ENCODE results near the gene CYP26C1. TPM values are rescaled to one million over a fixed set of nuclear protein-coding genes. Genes with fewer than 3 reads are reported as not detected.

Gene CYP26C1
- total and polyA plus RNA-seq, 2 donors from 2014 or later = 0.09 to 0.35 TPM

GRCh38 chr10:93103953-93104352, 43.4 kb downstream of the CYP26C1 start:
- H3K9ac ChIP-seq (ENCODE audit: low read length in 3 of 3) = no peak overlapping the region
- no peak overlapping the region for H3K27ac ChIP-seq (ENCODE audit: low read depth in 2 of 2, low read length in 2 of 2)
- peaks cover 0 to 3% (median 0%) of the 10 kb centered on the region in 3 donors for H3K9me3 ChIP-seq (ENCODE audit: control insufficient read depth in 2 of 3, insufficient read depth in 1 of 3, low read length in 3 of 3)
- no peaks in the 10 kb centered on the region for H3K27me3 ChIP-seq (ENCODE audit: control insufficient read depth, insufficient read depth, low read length)
- H3K4me3 ChIP-seq (ENCODE audit: low read length in 3 of 3) = no peak overlapping the region
- DNase-seq (no peak), FAIRE-seq (no peak)
- no peaks in the 10 kb centered on the region for H3K4me1 ChIP-seq (ENCODE audit: control insufficient read depth in 2 of 3, insufficient read depth in 2 of 3, low read depth in 1 of 3, low read length in 3 of 3)
- TF ChIP-seq CTCF (IDR thresholded peaks at IDR 0.05; ENCODE audit: borderline replicate concordance, extremely low read depth, insufficient read depth) = no peak
- intact Hi-C loops (cut with DNase I) = no loop called here
- no peaks in the 10 kb centered on the region for H3K36me3 ChIP-seq (ENCODE audit: control insufficient read depth in 2 of 3, insufficient read depth in 3 of 3, low read length in 3 of 3)

GRCh38 chr10:93106631-93107072, 46.1 kb downstream of the CYP26C1 start:
- no peak for TF ChIP-seq CTCF (IDR thresholded peaks at IDR 0.05; ENCODE audit: borderline replicate concordance, extremely low read depth, insufficient read depth)
- H3K9me3 ChIP-seq (ENCODE audit: control insufficient read depth in 2 of 3, insufficient read depth in 1 of 3, low read length in 3 of 3) = peaks cover 0 to 3% (median 0%) of the 10 kb centered on the region in 3 donors
- no peaks in the 10 kb centered on the region for H3K27me3 ChIP-seq (ENCODE audit: control insufficient read depth, insufficient read depth, low read length)
- no peak for DNase-seq
- intact Hi-C loops (cut with DNase I) = no loop called here
- no peak for FAIRE-seq
- H3K9ac ChIP-seq (ENCODE audit: low read length in 3 of 3) = no peak overlapping the region
- H3K27ac ChIP-seq (ENCODE audit: low read depth in 2 of 2, low read length in 2 of 2) = no peak overlapping the region
- no peaks in the 10 kb centered on the region for H3K36me3 ChIP-seq (ENCODE audit: control insufficient read depth in 2 of 3, insufficient read depth in 3 of 3, low read length in 3 of 3)
- H3K4me3 ChIP-seq (ENCODE audit: low read length in 3 of 3) = no peak overlapping the region
- H3K4me1 ChIP-seq (ENCODE audit: control insufficient read depth in 2 of 3, insufficient read depth in 2 of 3, low read depth in 1 of 3, low read length in 3 of 3) = no peaks in the 10 kb centered on the region

GRCh38 chr10:93110472-93111146, 50.0 kb downstream of the CYP26C1 start:
- H3K27ac ChIP-seq (ENCODE audit: low read depth in 2 of 2, low read length in 2 of 2) = no peak overlapping the region
- H3K9me3 ChIP-seq (ENCODE audit: control insufficient read depth in 2 of 3, insufficient read depth in 1 of 3, low read length in 3 of 3) = no peaks in the 10 kb centered on the region
- no peak overlapping the region for H3K9ac ChIP-seq (ENCODE audit: low read length in 3 of 3)
- no peaks in the 10 kb centered on the region for H3K36me3 ChIP-seq (ENCODE audit: control insufficient read depth in 2 of 3, insufficient read depth in 3 of 3, low read length in 3 of 3)
- H3K4me3 ChIP-seq (ENCODE audit: low read length in 3 of 3) = no peak overlapping the region
- intact Hi-C loops (cut with DNase I) = loop anchor here (10.0 kb wide), 1 partner anchor 184 kb away; no protein-coding TSS in a partner anchor
- no peaks in the 10 kb centered on the region for H3K4me1 ChIP-seq (ENCODE audit: control insufficient read depth in 2 of 3, insufficient read depth in 2 of 3, low read depth in 1 of 3, low read length in 3 of 3)
- FAIRE-seq (no peak), DNase-seq (no peak)
- TF ChIP-seq CTCF (IDR thresholded peaks at IDR 0.05; ENCODE audit: borderline replicate concordance, extremely low read depth, insufficient read depth) = no peak
- no peaks in the 10 kb centered on the region for H3K27me3 ChIP-seq (ENCODE audit: control insufficient read depth, insufficient read depth, low read length)

Data from kidney (tissue), 14 donors.